HG03571 (cell line): Measurements from ENCODE around the gene SLC17A7.
"Not testable (repeated sequence)": the region's sequence is repeated elsewhere in the genome, so short reads cannot be mapped to it uniquely, and the experiment has no call there.

ENCODE experiments used
- ATAC-seq: cut with Tn5 transposase; IDR thresholded peaks from one replicate; pipeline ENCODE4 v1.9.1; 2021; ENCODE audit not compliant: unreplicated experiment

SLC17A7 gene

DNA sequence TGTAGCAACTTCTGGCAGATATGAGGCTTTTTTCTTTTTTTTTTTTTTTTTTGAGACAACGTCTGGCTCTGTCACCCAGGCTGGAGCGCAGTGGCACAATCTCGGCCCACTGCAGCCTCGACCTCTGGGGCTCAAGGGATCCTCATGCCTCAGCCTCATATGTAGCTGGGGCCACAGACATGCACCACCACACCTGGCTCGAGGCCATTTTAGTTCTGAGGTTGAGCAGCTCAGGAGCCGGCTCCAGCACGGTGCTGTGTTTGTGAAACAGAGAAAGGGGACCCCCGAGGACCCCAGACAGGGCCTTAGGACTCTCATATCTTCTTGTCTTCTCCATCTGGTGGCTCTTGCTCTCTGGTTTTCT, 29.3 kb upstream of the SLC17A7 start:
- no peak for ATAC-seq

DNA sequence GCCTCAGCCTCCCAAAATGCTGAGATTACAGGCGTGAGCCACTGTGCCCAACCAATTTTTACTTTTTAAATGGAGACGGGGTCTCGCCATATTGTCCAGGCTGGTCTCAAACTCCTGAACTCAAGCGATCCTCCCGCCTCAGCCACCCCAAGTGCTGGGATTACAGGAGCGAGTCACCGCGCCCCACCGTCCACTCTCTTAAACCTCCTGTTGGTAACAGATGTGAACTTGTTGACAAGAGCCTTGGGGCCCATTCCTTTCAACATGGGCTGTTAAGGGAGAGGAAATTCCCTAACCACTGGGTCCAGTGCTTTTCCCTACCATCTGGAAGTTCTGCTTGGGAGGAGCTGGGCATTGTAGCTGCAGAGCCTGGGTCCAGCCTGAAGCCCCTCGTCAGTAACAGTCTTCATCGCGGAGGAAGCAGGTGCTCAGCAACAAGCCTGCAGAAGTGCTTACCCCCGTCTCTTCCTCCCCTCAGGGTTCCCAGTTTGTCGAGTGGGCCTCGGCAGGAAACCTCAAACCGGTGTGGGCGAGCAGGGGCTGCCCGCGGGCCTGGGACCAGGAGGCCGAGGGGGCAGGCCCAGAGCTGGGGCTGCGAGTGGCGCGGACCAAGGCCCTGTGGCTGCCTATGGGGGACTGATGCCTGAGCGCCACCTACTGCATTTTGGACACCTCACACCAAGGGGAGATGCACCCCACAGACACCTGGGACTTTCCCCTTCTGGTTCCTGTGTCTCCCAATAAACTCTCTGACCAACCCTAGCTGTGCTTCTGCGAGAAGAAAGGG, 28.7 kb upstream of the SLC17A7 start:
- no peak for ATAC-seq

DNA sequence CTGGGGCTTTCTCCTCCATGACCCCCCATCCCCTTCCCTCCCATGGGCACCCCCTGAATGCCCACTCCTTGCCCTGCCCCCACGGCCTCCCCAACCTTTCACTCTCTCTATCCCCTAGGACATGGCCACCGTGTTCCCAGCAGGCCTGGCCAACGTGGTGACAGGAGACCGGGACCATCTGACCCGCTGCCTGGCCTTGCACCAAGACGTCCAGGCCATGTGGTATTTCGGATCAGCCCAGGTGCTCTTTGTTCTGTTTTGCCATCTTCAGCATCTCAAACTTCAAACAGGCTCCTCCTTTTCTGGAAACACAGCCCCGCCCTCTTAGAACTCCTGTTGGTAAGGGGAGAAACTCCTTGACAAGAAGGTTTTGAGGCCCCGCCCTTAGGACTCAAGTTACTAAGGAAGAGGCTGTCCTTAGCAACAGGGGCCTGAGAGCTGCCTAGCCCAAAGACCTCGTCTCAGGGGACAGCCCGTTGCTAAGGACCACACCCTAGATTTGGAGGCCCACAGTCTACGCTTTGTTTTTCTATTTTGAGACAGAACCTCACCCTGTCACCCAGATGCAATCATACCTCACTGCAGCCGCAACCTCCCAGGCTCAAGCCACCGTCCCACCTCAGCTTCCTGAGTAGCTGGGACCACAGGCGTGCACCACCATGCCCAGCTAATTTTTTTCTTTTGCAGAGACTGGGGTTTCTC, 27.6 kb upstream of the SLC17A7 start:
- ATAC-seq: peak; percentile 56

DNA sequence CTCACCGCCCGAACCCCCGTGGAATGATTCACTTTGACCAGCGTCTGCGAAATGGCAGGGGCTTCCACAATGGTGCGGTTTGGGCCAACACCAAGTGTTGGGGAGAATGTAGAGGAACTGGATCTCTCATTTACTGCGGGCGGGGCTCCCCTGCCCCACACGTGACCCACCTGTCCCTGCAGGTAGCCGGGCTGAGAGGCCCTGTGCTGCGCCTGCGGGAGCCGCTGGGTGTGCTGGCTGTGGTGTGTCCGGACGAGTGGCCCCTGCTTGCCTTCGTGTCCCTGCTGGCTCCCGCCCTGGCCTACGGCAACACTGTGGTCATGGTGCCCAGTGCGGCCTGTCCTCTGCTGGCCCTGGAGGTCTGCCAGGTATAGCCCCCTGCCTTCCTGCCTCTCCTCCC, 26.9 kb upstream of the SLC17A7 start:
- no peak for ATAC-seq

DNA sequence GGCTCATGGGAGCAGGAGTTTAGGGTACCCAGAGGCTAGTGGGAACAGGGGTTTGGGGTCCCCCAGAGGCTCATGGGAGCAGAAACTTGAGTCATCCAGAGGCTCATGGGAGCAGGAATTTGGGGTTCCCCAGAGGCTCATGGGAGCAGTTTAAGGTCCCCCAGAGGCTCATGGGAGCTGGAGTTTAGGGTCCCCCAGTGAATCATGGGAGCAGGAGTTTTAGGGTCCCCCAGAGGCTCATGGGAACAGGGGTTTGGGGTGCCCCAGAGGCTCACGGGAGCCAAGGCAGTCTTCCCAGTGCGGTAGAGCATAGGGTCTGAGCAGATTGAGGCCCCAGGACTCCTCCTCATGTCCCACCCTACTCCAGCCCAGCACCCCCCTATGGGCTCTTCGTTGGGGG, 24.0 kb upstream of the SLC17A7 start:
- ATAC-seq: no peak

DNA sequence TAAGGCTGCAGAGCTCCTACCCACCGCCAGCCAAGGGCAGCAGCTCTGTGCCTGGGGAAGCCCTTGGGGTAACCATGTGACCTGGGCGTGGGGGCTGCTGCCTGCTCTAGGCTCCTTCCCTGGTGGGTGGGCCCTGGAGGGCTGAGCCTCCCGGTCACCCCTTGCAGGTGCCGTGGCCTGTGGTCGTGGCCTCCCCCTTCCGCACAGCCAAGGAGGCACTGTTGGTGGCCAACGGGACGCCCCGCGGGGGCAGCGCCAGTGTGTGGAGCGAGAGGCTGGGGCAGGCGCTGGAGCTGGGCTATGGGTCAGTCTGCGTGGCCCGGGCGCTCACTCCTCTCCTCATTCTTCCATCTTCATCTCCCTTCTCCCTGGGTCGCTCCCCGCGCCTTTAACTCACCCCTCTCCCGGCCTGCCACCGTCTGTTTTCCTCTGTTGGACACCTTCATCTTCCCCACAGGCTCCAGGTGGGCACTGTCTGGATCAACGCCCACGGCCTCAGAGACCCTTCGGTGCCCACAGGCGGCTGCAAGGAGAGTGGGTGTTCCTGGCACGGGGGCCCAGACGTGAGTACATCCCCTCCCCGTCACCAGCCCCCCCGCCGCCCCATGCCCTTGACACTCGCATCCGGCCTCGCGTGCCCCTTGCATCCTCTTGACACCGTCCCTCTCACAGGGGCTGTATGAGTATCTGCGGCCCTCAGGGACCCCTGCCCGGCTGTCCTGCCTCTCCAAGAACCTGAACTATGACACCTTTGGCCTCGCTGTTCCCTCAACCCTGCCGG, 22.8 kb upstream of the SLC17A7 start:
- ATAC-seq: no peak

DNA sequence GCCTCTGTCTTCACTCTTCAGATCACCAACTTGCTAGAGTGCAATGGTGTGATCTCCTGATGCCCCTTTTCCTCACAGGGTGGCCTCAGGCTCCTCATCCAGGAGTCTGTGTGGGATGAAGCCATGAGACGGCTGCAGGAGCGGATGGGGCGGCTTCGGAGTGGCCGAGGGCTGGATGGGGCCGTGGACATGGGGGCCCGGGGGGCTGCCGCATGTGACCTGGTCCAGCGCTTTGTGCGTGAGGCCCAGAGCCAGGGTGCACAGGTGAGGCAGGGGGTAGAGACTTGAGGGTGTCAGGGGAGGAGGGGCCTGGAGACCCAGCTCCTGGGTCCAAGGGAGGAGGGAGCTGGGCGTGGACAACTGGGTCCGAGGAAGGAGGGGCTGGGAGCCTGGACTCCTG, 21.2 kb upstream of the SLC17A7 start:
- no peak for ATAC-seq

DNA sequence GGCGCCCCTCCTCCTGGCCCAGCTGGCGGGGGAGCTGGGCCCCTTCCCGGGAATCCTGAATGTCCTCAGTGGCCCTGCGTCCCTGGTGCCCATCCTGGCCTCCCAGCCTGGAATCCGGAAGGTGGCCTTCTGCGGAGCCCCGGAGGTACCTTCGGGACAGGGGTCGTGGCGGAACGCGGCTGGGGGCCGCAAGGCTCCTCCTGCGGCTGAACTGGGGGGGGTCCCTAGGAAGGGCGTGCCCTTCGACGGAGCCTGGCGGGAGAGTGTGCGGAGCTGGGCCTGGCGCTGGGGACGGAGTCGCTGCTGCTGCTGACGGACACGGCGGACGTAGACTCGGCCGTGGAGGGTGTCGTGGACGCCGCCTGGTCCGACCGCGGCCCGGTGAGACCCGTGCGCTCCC, 20.3 kb upstream of the SLC17A7 start:
- no peak for ATAC-seq

DNA sequence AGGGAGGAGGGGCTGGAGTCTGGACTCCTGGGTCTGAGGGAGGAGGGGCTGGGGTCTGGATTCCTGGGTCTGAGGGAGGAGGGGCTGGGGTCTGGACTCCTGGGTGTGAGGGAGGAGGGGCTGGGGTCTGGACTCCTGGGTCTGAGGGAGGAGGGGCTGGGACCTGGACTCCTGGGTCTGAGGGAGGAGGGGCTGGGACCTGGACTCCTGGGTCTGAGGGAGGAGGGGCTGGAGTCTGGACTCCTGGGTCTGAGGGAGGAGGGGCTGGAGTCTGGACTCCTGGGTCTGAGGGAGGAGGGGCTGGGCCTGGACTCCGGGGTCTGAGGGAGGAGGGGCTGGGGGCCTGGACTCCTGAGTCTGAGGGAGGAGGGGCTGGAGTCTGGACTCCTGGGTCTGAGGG, 19.8 kb upstream of the SLC17A7 start:
- not testable (repeated sequence) for ATAC-seq

DNA sequence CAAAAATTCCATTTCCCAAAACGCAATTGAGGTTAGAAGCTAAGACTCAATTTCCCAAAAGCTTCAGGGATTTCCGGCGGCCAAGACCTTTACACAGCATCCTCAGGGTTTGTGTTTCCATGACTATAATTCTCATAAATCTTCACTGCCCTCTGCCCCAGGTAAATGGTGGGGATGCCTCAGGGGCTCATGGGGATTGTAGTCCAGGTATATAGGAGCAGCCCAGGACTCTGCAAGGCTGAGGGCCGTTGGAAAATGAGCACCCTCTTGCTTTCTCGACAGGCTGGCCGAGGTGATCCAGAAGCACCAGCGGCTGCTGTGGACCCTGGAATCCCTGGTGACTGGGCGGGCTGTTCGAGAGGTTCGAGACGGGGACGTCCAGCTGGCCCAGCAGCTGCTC, 18.1 kb upstream of the SLC17A7 start:
- ATAC-seq: no peak

DNA sequence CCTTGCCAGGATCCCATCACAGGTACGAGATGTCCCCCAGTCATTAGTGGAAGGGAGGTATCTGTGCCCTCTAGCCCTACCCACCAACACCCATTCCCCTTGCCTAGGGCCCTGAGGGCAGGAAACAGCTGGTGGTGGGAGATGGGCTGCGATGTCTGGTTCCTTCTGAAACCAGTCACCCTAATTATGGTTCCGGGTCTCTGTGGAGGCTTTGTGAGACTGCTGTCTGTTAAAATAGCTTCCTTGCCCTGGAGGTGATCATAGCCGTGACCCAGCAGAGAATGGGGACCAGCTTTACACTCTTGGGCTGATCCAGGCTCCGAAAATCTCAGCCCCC, 17.2 kb upstream of the SLC17A7 start:
- ATAC-seq: no peak

DNA sequence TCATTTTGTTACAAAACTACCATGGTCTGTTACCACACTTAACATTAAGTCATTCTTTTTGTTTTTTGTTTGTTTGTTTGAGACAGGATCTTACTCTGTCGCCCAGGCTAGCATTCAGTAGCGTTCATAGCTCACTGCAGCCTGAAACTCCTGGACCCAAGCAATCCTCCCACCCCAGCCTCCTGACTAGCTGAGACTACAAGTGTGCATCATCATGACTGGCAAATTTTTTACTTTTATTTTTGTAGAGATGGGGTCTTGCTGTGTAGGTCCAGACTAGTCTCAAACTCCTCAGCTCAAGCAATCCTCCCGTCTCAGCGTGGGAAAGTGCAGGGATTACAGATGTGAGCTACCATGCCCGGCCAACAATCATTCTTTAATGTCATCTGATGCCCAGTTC, 15.0 kb upstream of the SLC17A7 start:
- ATAC-seq: no peak

DNA sequence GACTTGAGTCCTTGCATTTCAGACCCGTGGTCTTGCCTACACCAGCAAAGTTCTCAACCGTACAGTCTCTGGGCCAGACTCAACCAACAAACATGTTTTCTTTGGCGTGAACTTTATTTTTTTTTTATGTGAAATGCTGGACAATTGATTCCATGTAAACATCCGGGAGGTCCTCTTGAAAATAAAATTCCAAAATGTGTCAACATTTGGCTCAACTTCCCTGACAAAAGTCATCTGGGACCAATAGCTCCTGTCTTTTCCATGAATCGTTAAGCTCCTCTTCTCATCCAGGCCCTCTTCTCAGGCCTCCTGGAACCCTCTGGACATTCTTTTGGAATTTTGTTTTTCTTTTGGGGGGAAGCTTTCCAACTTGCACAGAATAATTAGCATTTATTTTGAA, 14.4 kb upstream of the SLC17A7 start:
- ATAC-seq: no peak

DNA sequence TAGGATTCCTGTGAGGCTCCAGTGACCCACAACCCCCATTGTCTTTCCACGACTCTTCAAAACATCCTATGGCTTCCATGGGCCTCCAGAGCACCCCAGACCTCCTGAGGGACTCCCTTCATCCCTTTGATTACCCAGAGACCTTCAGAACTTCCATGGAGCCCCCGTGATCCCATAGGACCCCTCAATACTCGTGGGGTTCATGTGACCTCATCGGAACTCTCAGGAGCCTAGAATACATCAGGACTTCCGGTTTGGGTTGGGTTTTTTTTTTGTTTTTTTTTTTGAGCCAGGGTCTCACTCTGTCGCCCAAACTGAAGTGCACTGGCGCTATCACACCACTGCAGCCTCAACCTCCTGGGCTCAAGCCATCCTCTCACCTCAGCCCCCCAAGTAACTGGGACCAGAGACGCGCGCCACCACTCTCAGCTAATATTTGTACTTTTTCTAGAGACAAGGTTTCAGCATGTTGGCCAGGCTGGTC, 12.5 kb upstream of the SLC17A7 start:
- no peak for ATAC-seq

DNA sequence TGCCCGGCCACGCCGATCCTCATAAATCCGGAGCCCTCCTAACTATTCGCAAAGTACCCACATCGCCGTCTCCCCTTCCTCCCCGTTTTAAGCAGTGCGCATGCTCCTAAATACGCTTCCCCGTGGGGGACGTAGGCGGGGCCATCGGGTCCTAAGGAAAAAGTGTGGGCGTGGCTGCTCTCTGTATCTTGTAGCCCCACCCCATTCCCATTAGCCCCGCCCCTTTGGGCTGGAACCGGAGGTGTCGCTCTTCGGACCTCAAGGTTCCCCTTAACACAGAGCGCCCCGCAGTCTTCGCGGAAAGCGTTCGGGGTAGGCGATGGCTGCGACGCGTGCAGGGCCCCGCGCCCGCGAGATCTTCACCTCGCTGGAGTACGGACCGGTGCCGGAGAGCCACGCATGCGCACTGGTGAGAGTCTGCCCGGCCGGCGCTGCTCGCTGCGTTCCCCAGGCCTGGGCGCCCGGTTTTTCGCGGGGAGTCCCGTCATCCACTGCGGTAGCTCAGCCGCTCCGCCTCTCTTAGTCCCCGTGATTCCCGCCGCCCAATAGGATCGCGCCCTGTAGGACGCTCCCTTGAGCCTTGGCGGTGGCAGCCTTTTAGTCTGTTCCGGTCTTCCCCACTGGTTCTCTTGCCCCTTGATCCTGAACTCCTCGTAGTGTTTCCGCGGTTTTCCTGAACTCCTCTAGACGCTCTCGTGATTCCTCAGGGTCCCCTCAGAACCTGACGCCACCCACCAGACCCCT, 11.9 kb upstream of the SLC17A7 start, which contains the start of gene ALDH16A1:
Gene ALDH16A1 (plus strand): TSS at position 213 of the 744 bp plus-strand sequence. CDS start 107 bp downstream, at position 320.
- ATAC-seq: peak; percentile 63

DNA sequence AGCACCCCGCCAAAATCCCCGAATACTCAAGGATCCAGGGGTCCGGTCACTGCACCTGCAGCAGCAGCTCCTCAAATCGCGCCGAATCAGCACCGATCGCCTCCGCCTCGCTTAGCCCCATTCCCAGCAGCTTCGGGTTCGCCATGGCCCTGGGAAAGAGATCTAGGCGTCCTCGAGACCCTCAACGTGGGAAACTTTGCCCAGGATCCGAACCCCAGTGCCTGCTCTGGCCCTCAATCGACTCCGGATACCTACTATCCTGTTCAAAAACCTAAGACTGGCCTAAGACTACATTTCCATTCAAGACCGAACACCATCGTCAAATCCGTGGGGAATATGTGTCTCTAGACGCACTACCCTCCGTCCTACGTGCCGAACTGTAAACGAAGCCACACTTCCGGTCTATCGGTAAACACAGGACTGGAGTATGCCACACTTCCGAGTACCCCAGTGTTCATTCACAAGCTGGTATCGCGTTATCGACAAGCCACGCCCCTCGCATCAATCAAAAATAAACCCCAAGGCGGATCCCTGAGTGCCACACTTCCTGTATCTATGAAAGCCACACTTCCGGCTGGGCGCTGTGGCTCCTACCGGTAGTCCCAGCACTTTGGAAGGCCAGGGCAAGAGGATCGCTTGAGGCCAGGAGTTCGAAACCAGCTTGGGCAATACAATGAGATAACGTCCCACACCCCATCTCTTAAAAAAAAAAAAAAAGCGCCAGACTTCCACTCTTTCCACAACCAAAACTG, 10.3 kb upstream of the SLC17A7 start, which contains the start of gene PIH1D1:
Gene PIH1D1 (minus strand): TSS at position 385 of the 752 bp plus-strand sequence. CDS start 240 bp downstream, at position 145.
- ATAC-seq: peak; percentile 45

DNA sequence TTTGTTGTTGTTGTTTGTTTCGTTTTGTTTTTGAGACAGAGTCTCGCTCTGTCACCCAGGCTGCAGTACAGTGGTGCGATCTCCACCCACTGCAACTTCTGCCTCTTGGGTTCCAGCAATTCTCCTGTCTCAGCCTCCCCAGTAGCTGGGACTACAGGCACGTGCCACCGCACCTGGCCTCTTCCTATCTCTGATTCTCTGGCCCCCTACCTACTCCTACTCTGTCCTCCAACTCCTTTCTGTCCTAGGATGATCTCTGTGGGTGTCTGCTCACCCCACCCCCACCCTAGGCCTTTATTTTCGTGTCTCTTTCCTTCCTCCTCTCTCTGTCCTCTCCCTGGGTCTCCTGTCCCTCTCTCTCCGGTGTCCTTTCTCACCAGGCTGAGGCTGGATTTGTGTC, 9.1 kb upstream of the SLC17A7 start:
- ATAC-seq: no peak

DNA sequence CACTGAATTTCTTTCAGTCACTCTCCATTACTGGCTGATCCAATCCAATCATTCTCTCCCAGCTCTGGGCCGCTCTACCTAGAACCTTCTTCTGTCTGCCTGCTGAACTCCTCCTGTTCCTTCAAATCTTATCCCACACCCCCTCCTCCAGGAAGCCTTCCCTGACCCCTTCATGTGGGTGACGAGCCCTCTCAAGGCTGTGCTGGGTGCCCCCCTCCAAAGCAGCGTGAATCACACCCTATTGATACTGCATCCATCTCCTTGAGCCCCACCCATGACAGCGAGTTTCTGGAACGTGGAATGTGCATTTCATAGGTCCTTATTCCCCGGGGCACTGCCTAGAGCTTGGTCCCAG, 7.1 kb upstream of the SLC17A7 start:
- ATAC-seq: no peak

DNA sequence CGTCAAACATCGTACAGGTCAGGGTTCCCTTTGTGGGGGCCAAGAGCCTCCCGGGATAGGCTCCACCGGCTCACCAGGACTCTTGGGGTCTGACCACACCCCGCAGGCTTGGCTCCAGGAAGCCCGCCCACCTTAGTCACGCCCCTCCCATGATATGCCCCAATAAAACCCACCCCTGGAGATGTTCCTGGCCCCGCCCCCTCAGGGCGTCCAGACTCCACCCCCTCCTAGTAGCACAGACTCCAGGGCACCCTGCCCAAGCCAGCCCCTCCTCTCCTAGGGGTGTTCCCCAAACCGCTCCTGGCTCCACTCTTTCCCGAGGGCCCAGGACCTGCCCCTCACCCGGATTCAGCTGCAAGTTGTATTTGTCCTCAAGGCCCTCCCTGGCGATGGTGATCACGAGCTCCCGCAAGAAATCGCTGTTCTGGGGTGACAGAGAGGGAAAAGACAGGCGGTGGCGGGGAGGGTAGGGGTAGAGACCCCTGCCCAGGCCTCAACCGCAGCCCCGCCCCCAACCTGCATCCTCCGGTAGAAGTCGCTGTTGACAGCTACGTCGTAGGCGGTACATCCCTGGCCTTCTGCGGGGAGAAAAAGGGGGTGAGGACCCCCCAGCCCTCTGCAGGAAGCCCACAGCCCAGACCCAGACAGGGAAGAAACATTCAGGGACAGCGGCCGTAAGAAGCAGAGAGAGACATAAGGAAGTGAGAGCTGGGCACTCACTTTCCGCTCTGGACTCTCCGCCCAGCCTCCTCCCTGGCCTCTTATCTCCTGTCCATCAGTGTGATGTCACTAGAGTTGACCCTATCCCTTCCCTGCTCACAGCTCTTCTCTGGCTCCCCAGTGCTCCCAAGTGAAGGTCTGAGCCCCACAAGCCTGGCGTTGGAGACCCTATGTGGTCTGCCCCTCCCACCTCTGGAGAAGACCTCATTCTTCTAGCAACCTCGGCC, 6.4 kb upstream of the SLC17A7 start:
- ATAC-seq: no peak
